Measurements from ENCODE around the gene XRCC2. TPM values are rescaled to one million over a fixed set of nuclear protein-coding genes. Genes with fewer than 3 reads are reported as not detected.

The XRCC2 gene
- polyA plus RNA-seq, 1 of the 3 experiments (the other 2 are of a cell fraction): 3.1 TPM

GRCh38 chr7:152636441-152636840 is 39.5 kb downstream of the XRCC2 start:
- H3K9me2 ChIP-seq: no peaks in the 10 kb centered on the region
- H3K79me2 ChIP-seq (ENCODE audit: insufficient read depth): no peaks in the 10 kb centered on the region
- no peaks in the 10 kb centered on the region for H3K36me3 ChIP-seq (replicated peaks in 1 of 2; ENCODE audit: control insufficient read depth in 1 of 2, insufficient read depth in 2 of 2, low read length in 1 of 2)
- H3K4me2 ChIP-seq: no peak overlapping the region
- no peak overlapping the region for H2AFZ ChIP-seq (ENCODE audit: low read depth)
- CTCF ChIA-PET: interaction anchor here (0.9 to 1.7 kb wide), 3 partner anchors 13 to 295 kb away, joined by 3 to 5 read pairs (median 4); no protein-coding TSS in a partner anchor
- no peak overlapping the region for H3K27ac ChIP-seq (ENCODE audit: low read depth in 2 of 2, low read length in 1 of 2)
- POLR2A ChIA-PET: interaction anchor here (1.0 kb wide), 1 partner anchor 12 kb away, joined by 3 read pairs; no protein-coding TSS in a partner anchor
- no peaks in the 10 kb centered on the region for H3K27me3 ChIP-seq (ENCODE audit: insufficient read depth)
- DNase-seq: no peak
- no peaks in the 10 kb centered on the region for H3K9me3 ChIP-seq
- no peaks in the 10 kb centered on the region for H4K20me1 ChIP-seq (ENCODE audit: insufficient read depth)
- TF ChIP-seq FOXM1 (IDR thresholded peaks at IDR 0.05; ENCODE audit: low read depth) (no peak), USF1 (IDR thresholded peaks at IDR 0.05; ENCODE audit: borderline replicate concordance, low read depth) (no peak), POLR2AphosphoS5 (IDR thresholded peaks at IDR 0.05; ENCODE audit: low read depth, low read length) (no peak), TCF12 (IDR thresholded peaks at IDR 0.05) (no peak), CTCF (IDR thresholded peaks at IDR 0.05) (no peak)
- no peaks in the 10 kb centered on the region for H3F3A ChIP-seq (replicated peaks; ENCODE audit: insufficient read depth)
- H3K9ac ChIP-seq: no peak overlapping the region
- no peak overlapping the region for H3K4me3 ChIP-seq (ENCODE audit: low read depth in 2 of 2, low read length in 1 of 2)
- no peaks in the 10 kb centered on the region for H3K4me1 ChIP-seq (ENCODE audit: control insufficient read depth in 1 of 2, insufficient read depth in 2 of 2, low read depth in 1 of 2, low read length in 1 of 2)
- 94% methylated on average over 6 of the region's 6 CpGs for WGBS (ENCODE audit: low lambda C conversion rate)

GRCh38 chr7:152633504-152633903 is 42.4 kb downstream of the XRCC2 start:
- CTCF ChIA-PET: no interaction called here
- H3K9ac ChIP-seq: no peak overlapping the region
- WGBS (ENCODE audit: low lambda C conversion rate): 78% methylated on average over 8 of the region's 8 CpGs

More at GRCh38 chr7:152633504-152633903, 42.4 kb downstream of the XRCC2 start:
- Histone ChIP-seq H3K36me3 (replicated peaks in 1 of 2; ENCODE audit: control insufficient read depth in 1 of 2, insufficient read depth in 2 of 2, low read length in 1 of 2) (no peaks in the 10 kb centered on the region), H3F3A (replicated peaks; ENCODE audit: insufficient read depth) (no peaks in the 10 kb centered on the region), H4K20me1 (ENCODE audit: insufficient read depth) (no peaks in the 10 kb centered on the region), H3K79me2 (ENCODE audit: insufficient read depth) (no peaks in the 10 kb centered on the region), H3K27me3 (ENCODE audit: insufficient read depth) (no peaks in the 10 kb centered on the region), H2AFZ (ENCODE audit: low read depth) (no peak overlapping the region), H3K4me2 (no peak overlapping the region), H3K27ac (ENCODE audit: low read depth in 2 of 2, low read length in 1 of 2) (no peak overlapping the region), H3K9me3 (no peaks in the 10 kb centered on the region), H3K4me1 (ENCODE audit: control insufficient read depth in 1 of 2, insufficient read depth in 2 of 2, low read depth in 1 of 2, low read length in 1 of 2) (no peaks in the 10 kb centered on the region), H3K9me2 (no peaks in the 10 kb centered on the region), H3K4me3 (ENCODE audit: low read depth in 2 of 2, low read length in 1 of 2) (no peak overlapping the region)
- DNase-seq: no peak
- POLR2A ChIA-PET: no interaction called here
- TF ChIP-seq SIN3A (IDR thresholded peaks at IDR 0.05; ENCODE audit: borderline replicate concordance, low read depth, low read length) (no peak), JUND (IDR thresholded peaks at IDR 0.05) (no peak), REST (IDR thresholded peaks at IDR 0.05; ENCODE audit: low read depth, low read length) (no peak), EP300 (IDR thresholded peaks at IDR 0.05; ENCODE audit: borderline replicate concordance in 1 of 2, low read depth in 1 of 2, low read length in 1 of 2) (no peak), NRF1 (IDR thresholded peaks at IDR 0.05; ENCODE audit: low read depth, low read length) (no peak), RFX5 (IDR thresholded peaks at IDR 0.05; ENCODE audit: low read length) (no peak), TEAD4 (IDR thresholded peaks at IDR 0.05; ENCODE audit: borderline replicate concordance, insufficient read depth) (no peak), USF1 (IDR thresholded peaks at IDR 0.05; ENCODE audit: borderline replicate concordance, low read depth) (no peak), CTCF (IDR thresholded peaks at IDR 0.05) (no peak), POLR2AphosphoS5 (IDR thresholded peaks at IDR 0.05; ENCODE audit: low read depth, low read length) (no peak), YY1 (IDR thresholded peaks at IDR 0.05; ENCODE audit: low read depth) (no peak), MEF2A (IDR thresholded peaks at IDR 0.05; ENCODE audit: borderline replicate concordance, low read depth) (no peak), TCF12 (IDR thresholded peaks at IDR 0.05) (no peak)

Measured in SK-N-SH (cell line).